ENCODE results near the gene DDX59.

DNA sequence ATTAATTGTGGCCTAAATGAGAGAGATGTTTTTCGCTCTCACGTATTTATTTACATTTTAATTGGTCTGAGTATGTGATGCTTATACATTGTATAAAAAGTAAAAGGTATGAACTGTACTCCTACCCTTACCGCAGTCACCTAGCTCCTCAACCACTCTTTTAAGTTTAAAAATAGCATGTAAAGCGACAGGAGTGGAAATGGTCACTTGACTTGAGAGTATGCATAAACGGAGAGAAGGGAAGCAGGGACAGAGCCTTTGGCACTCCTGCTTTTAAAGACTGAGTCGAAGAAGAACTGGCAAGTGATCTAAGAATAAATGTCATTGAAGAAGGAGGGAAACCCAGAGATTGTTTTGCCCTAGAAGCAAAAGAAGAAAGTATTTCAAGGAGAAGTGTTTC is 11.5 kb upstream of the DDX59 start:
- TF ChIP-seq CTCF (conservative IDR thresholded peaks at IDR 0.05; ENCODE audit: low read length) = no peak
- TF ChIP-seq EZH2phosphoT487 (IDR thresholded peaks at IDR 0.05; ENCODE audit: borderline replicate concordance) = no peak

Measured in Loucy (cell line).